A673 (cell line): Measurements from ENCODE around the gene PCBD1. TPM values are rescaled to one million over a fixed set of nuclear protein-coding genes. Genes with fewer than 3 reads are reported as not detected.

Experiments used
- BruUV-seq: library from RNA; stranded (reverse); fragments of 400-500 nt; replicated peaks from 2 replicates; lab custom pipeline; 2021; lab: Mats Ljungman, UMichigan
- CTCF ChIA-PET: fragments of 300-600 bp; sonication (Branson Sonifier 250); formaldehyde crosslinking; loops from one replicate; lab custom pipeline; 2022; ENCODE audit warnings: antibody characterized with exemption; lab: Charles Lee
- POLR2A ChIA-PET: fragments of 300-600 bp; sonication (Branson Sonifier 250); formaldehyde crosslinking; loops from one replicate; lab custom pipeline; 2022; ENCODE audit warnings: antibody characterized with exemption; ENCODE audit not compliant: low non-redundant PET; lab: Charles Lee
- DNase-seq: peaks from one replicate; pipeline ENCODE4 v3.0.0-alpha.2; 2015; ENCODE audit warnings: low spot score
- H3K27ac ChIP-seq: fragments of 200-600 bp; sonication (generic); 2 replicates; pipeline ENCODE4 v1.5.1; 2016; ENCODE audit warnings: mixed run types, low read depth, mild to moderate bottlenecking, mixed read lengths, antibody characterized with exemption, low read length; ENCODE audit not compliant: poor library complexity, severe bottlenecking
- H3K27me3 ChIP-seq: fragments of 200-600 bp; sonication (generic); replicated peaks from 2 replicates; pipeline ENCODE4 v1.6.1; 2017; ENCODE audit warnings: mixed run types, low read depth, mild to moderate bottlenecking, mixed read lengths, antibody characterized with exemption, low read length; ENCODE audit not compliant: insufficient read depth, poor library complexity
- H3K36me3 ChIP-seq: fragments of 200-600 bp; sonication (generic); 2 replicates; pipeline ENCODE4 v1.6.1; 2016; ENCODE audit warnings: mixed run types, mild to moderate bottlenecking, mixed read lengths, antibody characterized with exemption, low read length; ENCODE audit not compliant: insufficient read depth, poor library complexity, severe bottlenecking
- H3K4me1 ChIP-seq: fragments of 200-600 bp; sonication (generic); 2 replicates; pipeline ENCODE4 v1.6.1; 2017; ENCODE audit warnings: mixed run types, mild to moderate bottlenecking, mixed read lengths, antibody characterized with exemption, low read length; ENCODE audit not compliant: insufficient read depth, poor library complexity, severe bottlenecking
- H3K4me3 ChIP-seq: fragments of 200-600 bp; sonication (generic); 2 replicates; pipeline ENCODE4 v1.5.1; 2016; ENCODE audit warnings: low read depth, mixed run types, mild to moderate bottlenecking, mixed read lengths, low read length; ENCODE audit not compliant: poor library complexity, severe bottlenecking
- H3K9me3 ChIP-seq: fragments of 200-600 bp; sonication (generic); 2 replicates; pipeline ENCODE4 v1.6.1; 2016; ENCODE audit warnings: mixed run types, low read depth, mild to moderate bottlenecking, mixed read lengths, antibody characterized with exemption, low read length; ENCODE audit not compliant: poor library complexity, severe bottlenecking
- EZH2 ChIP-seq: fragments of 200-600 bp; sonication (generic); IDR thresholded peaks from 2 replicates; pipeline ENCODE4 v1.6.1; 2017; ENCODE audit warnings: borderline replicate concordance, low read depth, mild to moderate bottlenecking, mixed read lengths, antibody characterized with exemption, low read length; ENCODE audit not compliant: poor library complexity, severe bottlenecking
- intact Hi-C: fragments of 100-400 bp; cut with micrococcal nuclease; formaldehyde crosslinking; loops from one replicate; pipeline ENCODE4 v1.10.0; 2022; ENCODE audit not compliant: unreplicated experiment
- total RNA-seq: library from RNA; stranded (reverse); gene quantifications from 2 replicates; pipeline ENCODE4 v1.2.3, GENCODE V29; 2021
- TF ChIP-seq, protein P1 (sequence below): fragments of 300-800, 200-600 bp; sonication (generic); conservative IDR thresholded peaks from 2 replicates; pipeline ENCODE4 v1.5.1; 2017; ENCODE audit warnings: low read depth, mild to moderate bottlenecking, antibody characterized with exemption, low read length, moderate library complexity, mixed read lengths

PCBD1 gene
- total RNA-seq, 1 experiment from 2014 or later = 41.2 TPM

DNA sequence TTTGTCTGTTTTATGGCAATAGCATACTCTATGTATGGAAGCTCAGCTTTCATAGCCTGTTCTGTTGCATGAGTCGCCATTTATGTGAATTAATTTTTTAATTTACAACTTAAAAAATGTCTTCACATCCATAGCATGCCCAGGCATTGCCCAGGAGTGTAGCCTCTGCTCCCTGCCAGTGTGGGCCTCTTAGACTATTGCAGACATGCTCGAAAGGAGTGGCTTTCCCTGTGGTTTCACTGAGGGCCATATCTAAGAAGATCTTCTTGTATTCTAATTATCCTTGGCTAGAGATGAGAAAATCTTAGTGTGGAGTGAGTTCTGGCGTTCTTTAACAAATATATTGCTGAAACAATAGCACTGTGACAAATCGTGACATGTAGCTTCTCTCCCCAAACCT lies 35.3 kb downstream of the PCBD1 start:
- H3K27me3 ChIP-seq = no peaks in the 10 kb centered on the region
- intact Hi-C loops = no loop called here
- no peak for TF ChIP-seq EZH2
- TF ChIP-seq, protein P1, sequence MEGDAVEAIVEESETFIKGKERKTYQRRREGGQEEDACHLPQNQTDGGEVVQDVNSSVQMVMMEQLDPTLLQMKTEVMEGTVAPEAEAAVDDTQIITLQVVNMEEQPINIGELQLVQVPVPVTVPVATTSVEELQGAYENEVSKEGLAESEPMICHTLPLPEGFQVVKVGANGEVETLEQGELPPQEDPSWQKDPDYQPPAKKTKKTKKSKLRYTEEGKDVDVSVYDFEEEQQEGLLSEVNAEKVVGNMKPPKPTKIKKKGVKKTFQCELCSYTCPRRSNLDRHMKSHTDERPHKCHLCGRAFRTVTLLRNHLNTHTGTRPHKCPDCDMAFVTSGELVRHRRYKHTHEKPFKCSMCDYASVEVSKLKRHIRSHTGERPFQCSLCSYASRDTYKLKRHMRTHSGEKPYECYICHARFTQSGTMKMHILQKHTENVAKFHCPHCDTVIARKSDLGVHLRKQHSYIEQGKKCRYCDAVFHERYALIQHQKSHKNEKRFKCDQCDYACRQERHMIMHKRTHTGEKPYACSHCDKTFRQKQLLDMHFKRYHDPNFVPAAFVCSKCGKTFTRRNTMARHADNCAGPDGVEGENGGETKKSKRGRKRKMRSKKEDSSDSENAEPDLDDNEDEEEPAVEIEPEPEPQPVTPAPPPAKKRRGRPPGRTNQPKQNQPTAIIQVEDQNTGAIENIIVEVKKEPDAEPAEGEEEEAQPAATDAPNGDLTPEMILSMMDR = no peak
- BruUV-seq = no TSS peak
- ChIA-PET CTCF (no interaction called here), POLR2A (no interaction called here)
- H3K9me3 ChIP-seq = no peaks in the 10 kb centered on the region
- no peak overlapping the region for H3K4me3 ChIP-seq
- H3K36me3 ChIP-seq = peaks cover 14% of the 10 kb centered on the region
- H3K4me1 ChIP-seq = no peaks in the 10 kb centered on the region
- DNase-seq = no peak
- no peak overlapping the region for H3K27ac ChIP-seq

DNA sequence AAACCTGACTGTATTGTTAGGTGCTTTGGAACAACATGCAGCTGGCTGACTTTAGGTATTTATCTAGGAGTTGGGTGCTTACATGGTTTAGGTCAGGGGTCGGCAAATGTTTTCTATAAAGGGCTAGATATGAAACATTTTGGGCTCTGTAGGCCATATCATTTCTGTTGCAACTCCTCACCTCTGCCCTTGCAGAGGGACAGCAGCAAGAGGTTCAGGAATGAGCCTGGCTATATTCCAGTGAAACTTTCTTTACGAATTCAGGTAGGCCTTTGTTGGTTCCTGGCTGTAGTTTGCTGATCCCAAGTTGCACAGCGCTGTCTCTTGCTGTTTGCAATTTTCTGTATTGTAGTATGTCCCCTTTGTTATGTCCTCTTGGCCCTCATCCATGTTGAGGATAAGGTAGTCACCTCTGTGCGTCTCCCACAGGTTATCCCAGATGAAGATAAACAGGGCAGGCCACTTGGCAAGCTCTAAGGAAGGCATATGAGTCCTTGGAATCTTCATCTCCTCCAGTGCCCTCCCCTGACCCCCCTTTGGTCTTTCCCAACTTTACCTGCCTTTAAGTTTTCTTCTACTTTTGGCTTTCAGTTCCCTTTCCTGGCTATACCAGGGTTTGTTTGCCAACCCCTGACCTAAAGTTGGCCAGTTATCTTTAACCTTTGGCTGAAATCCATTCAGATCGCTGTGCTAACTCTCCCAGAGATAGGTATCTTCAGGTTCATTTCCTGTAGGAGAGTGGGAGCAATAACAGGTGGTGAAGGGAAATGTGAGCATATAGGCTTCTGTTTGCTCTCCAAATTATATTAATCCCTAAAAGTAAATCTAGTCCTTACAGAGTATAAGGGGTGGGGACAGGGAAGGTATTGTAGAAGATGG lies 36.5 kb downstream of the PCBD1 start:
- H3K27me3 ChIP-seq = no peaks in the 10 kb centered on the region
- H3K36me3 ChIP-seq = peaks cover 6% of the 10 kb centered on the region
- no peaks in the 10 kb centered on the region for H3K9me3 ChIP-seq
- no peak overlapping the region for H3K27ac ChIP-seq
- CTCF ChIA-PET = no interaction called here
- TF ChIP-seq, protein P1 = no peak
- TF ChIP-seq EZH2 = no peak
- BruUV-seq = no TSS peak
- POLR2A ChIA-PET = no interaction called here
- no peaks in the 10 kb centered on the region for H3K4me1 ChIP-seq
- DNase-seq = no peak
- intact Hi-C loops = no loop called here
- H3K4me3 ChIP-seq = no peak overlapping the region

DNA sequence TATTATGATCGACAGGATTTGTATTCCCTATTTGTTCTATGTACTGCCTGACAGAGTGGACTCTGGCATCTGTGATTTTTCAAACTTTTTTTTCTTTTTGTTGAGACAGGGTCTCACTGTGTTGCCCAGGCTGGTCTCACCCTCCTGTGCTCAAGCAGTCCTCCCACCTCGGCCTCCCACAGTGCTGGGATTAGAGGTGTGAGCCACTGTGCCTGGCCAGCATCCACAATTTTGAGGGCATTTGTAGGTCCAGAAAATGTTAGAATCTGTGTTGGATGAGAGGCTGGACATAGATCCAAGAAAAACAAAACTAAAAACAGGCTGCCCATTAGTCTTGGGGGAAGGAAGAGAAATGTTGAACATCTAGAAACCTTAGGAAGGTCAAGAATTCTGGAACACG lies 38.3 kb downstream of the PCBD1 start:
- ChIA-PET POLR2A (no interaction called here), CTCF (no interaction called here)
- intact Hi-C loops = no loop called here
- no peaks in the 10 kb centered on the region for H3K9me3 ChIP-seq
- BruUV-seq = no TSS peak
- no peak for DNase-seq
- TF ChIP-seq EZH2 = no peak
- H3K27me3 ChIP-seq = no peaks in the 10 kb centered on the region
- H3K36me3 ChIP-seq = peaks cover 6% of the 10 kb centered on the region
- no peak overlapping the region for H3K27ac ChIP-seq
- no peaks in the 10 kb centered on the region for H3K4me1 ChIP-seq
- H3K4me3 ChIP-seq = no peak overlapping the region
